GM20000 (cell line): ENCODE results near the gene GRIP1.

ENCODE experiments used
- DNase-seq: peaks from one replicate; pipeline ENCODE4 v3.0.0; 2012; ENCODE audit warnings: low spot score
- TF ChIP-seq, protein P1 (sequence below): IDR thresholded peaks from 2 replicates; pipeline ENCODE4 v1.5.1; 2012; ENCODE audit warnings: mild to moderate bottlenecking, control low read depth; ENCODE audit errors: extremely low read depth, missing control alignments

GRIP1 gene

DNA sequence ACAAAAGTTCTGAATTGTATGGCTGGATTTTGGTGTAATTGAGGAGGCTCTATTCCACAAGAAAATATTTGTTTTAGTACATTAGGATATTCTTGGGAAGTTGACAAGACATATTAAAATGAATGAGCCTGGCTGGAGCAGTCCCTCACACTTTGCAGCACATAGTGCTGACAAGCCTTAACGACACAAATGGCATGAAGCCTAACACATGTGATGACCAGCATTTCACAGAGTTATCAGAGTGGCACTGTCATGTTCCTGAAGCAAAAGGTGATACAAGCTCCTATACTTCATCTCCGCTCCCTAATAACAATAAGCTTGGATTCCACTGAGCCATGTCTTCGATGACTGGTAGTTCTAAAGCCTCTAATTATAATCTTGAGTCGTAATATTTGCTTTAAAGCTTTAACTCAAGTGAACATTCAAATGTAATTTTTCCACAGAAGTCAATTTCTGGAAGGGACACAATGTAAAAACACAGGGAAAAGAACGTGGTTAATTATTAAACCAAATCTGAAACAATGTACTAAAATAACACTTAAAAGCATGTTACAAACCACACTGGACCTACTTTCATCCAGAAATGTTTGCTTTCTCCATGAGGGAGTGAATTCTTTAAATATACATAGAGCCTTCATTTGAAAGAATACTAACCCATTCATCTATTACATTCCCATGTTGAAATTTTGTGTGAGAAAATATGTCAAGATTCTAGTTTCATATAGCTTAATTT, 49.6 kb downstream of the GRIP1 start:
- no peak for DNase-seq
- TF ChIP-seq, protein P1, sequence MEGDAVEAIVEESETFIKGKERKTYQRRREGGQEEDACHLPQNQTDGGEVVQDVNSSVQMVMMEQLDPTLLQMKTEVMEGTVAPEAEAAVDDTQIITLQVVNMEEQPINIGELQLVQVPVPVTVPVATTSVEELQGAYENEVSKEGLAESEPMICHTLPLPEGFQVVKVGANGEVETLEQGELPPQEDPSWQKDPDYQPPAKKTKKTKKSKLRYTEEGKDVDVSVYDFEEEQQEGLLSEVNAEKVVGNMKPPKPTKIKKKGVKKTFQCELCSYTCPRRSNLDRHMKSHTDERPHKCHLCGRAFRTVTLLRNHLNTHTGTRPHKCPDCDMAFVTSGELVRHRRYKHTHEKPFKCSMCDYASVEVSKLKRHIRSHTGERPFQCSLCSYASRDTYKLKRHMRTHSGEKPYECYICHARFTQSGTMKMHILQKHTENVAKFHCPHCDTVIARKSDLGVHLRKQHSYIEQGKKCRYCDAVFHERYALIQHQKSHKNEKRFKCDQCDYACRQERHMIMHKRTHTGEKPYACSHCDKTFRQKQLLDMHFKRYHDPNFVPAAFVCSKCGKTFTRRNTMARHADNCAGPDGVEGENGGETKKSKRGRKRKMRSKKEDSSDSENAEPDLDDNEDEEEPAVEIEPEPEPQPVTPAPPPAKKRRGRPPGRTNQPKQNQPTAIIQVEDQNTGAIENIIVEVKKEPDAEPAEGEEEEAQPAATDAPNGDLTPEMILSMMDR = no peak

DNA sequence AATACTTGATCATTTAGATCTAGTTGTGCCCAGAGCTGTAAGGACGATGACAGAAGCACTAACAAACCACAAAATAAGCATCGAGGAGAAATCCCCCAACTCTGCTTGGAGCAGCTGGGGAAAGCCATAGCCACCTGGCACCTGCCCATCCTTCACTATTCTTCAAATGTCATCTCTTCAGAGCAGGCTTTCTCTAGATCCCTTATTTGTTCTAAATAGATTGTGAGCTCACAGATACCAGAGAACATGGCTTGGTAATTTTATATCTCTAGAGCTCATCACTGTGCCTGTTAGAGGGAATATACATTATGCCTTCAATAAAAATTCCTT, 50.9 kb downstream of the GRIP1 start:
- TF ChIP-seq, protein P1 = no peak
- no peak for DNase-seq

DNA sequence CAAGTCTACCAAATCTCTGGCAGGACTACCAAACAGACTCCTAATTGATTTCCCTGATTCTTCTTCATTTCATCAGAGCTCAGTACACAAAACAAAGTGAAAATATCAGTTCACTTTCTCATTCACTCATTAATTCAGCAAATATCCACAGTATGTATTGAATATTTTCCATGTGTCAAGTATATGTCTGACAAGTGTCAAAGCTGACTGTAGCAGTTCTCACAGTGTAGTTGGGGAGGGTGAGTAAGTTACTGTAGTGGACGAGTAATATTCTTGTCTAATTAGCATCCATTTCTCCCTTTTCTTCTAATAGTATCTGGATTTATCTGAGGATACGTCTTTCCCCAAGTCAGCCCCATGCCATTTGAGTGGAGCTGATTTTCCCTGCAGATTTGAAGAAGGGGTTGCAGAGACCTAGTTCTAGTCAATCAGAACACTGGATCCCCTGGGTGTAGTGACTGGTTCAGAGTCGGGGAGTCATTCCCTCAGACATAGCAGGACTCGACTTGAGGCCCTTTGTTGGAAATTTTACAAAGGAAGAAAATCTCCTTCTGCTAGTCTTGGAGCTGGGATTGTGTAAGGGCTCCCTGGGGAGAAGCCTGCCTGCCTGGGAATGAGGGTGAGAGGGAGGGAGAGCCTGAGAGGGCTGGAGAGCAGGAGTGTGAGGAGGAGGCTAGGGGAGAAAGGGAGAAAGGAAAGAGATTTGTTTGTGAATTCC, 51.4 kb downstream of the GRIP1 start:
- no peak for DNase-seq
- TF ChIP-seq, protein P1 = no peak

DNA sequence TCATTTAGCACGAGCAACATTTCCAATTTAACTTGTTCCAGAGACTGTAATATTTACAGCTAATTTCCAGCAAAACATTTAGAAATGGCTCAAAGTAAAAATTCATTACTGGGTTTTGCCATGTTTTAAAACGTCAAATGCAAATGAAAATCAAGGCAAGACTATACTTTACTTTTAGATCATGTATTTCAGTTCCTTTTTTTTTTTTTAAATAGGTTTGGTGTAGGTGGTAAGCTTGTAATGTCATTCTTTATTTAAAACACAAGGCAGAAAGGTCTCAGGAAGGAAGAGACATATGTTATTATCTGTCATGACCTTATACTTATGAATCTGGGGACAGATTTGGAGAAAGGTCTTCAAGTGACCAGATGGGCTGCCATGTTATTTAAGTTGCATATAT, 54.1 kb downstream of the GRIP1 start:
- TF ChIP-seq, protein P1 = no peak
- peak; percentile 19 for DNase-seq

DNA sequence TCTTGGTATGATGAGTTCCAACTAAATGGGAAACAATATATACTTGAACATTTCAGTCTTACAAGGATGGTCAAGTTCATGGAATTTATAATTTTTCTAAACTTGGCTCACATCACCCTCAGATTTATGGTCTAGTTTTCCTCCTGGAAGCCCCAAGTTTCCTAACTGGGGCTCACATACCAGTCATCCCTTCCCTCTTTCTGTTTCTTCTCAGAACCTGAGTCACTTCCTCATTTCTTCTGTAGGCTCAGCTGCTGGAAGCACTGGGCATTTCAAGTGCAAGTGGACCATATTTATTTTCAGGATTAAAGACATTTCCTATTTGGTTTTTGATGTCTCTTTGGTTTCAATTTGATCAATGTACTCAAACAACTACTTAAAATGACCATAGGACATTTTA, 55.4 kb downstream of the GRIP1 start:
- no peak for DNase-seq
- TF ChIP-seq, protein P1 = no peak

DNA sequence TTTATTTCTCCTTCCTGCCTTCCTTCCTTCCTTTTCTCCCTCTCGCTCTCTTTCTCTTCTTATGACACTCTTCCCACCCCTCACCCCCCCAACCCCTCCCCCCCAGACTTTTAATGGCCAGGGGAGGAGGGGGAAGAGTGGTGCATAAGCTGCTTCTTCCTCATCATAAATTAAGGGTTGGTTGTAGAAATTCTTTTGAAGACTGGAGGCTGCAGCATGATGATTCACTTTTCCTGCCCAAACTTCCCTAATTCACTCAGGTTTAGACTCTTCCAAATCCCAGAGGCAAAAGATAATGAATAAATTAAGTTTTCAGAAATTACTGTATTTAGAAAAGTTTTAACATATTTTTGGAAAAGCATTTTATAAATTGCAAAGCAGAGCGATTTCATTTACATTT, 58.2 kb downstream of the GRIP1 start:
- TF ChIP-seq, protein P1 = no peak
- DNase-seq = no peak

DNA sequence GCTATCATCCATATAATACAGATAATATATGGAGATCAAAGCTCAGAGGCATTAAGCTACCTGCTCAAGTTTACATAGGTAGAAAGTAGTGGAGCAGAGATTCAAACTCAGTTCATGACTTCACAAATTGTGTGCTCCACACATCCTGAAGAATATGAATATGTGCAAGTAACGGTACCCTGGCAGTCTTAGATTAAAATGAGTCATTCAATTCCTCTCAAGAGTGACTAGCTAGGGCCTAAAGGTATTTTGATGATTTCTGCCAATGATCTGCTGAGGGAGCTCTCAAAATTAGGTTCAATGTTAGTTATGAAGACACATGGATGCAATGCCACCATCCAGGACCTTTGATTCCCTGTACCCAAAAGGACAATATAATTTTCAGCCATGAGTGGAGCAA, 58.9 kb downstream of the GRIP1 start:
- DNase-seq = no peak
- TF ChIP-seq, protein P1 = no peak
